Measurements from ENCODE around the gene SEC14L3.

Gene SEC14L3

DNA sequence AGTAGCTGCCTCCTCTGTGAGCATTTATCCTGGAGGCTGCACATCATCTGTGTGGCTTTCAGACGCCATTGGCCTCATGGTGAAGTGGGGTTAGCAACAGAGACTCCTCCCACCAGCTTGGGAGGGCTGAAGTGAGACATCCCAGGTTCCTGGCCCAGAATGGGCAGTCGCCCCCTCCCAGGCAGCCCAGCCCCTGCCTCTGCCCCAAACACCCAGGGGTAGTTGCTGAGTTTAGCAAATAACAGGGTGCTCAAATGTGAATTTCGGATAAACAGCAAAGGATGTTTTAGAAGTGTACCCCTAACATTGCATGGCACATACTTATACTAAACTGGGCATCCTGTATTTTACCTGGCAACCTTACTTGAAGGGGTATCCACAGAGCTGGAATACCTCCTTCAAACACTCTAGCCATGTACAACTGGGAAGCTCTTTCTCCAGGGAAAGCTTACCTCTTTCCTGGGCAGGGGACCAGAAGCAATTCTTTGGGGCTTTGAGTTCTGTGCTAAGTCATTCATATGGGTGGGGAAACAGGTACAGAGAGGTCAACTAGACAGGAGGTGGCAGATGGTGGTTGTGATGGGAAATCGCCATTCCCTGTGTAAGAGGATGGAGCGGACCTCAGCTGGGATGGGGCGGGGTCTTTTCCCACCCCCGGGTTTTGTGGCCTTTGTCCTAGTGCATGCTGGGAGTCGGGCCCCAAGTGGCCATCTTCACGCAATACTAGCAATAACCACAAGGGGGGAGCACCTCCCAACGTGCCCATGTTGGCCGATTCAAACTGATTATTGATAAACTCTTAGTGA, 27.0 kb downstream of the SEC14L3 start:
- DNase-seq (ENCODE audit: low read depth in 1 of 2, low spot score in 1 of 2) = peak; percentile 16 to 36
- Histone ChIP-seq H3K4me3 (replicated peaks; ENCODE audit: insufficient read depth, low read length) (no peak overlapping the region), H3K27ac (replicated peaks) (no peak overlapping the region), H3K27me3 (ENCODE audit: insufficient read depth, poor library complexity, severe bottlenecking) (peaks cover 28% of the 10 kb centered on the region)
- TF ChIP-seq, protein P1, sequence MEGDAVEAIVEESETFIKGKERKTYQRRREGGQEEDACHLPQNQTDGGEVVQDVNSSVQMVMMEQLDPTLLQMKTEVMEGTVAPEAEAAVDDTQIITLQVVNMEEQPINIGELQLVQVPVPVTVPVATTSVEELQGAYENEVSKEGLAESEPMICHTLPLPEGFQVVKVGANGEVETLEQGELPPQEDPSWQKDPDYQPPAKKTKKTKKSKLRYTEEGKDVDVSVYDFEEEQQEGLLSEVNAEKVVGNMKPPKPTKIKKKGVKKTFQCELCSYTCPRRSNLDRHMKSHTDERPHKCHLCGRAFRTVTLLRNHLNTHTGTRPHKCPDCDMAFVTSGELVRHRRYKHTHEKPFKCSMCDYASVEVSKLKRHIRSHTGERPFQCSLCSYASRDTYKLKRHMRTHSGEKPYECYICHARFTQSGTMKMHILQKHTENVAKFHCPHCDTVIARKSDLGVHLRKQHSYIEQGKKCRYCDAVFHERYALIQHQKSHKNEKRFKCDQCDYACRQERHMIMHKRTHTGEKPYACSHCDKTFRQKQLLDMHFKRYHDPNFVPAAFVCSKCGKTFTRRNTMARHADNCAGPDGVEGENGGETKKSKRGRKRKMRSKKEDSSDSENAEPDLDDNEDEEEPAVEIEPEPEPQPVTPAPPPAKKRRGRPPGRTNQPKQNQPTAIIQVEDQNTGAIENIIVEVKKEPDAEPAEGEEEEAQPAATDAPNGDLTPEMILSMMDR (IDR thresholded peaks at IDR 0.05; ENCODE audit: insufficient read depth, low read length) = peak; percentile 63
- no peak for TF ChIP-seq SPI1 (IDR thresholded peaks at IDR 0.05; ENCODE audit: borderline replicate concordance, low read depth)

DNA sequence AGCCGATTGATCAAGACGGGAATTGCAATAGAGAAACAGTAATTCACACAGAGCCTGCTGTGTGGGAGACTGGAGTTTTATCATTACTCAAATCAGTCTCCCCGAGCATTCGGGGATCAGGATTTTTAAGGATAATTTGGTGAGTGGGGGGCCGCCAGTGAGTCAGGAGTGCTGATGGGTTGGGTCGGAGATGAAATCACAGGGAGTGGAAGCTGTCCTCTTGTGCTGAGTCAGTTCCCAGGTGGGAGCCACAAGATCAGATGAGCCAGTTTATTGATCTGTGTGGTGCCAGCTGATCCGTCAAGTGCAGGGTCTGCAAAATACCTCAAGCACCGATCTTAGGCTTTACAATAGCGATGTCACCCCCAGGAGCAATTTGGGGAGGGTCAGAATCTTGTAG, 30.7 kb downstream of the SEC14L3 start:
- peaks cover 25% of the 10 kb centered on the region for H3K27me3 ChIP-seq (ENCODE audit: insufficient read depth, poor library complexity, severe bottlenecking)
- no peak overlapping the region for H3K4me3 ChIP-seq (replicated peaks; ENCODE audit: insufficient read depth, low read length)
- no peak overlapping the region for H3K27ac ChIP-seq (replicated peaks)
- TF ChIP-seq SPI1 (IDR thresholded peaks at IDR 0.05; ENCODE audit: borderline replicate concordance, low read depth) = no peak
- no peak for TF ChIP-seq REST (IDR thresholded peaks at IDR 0.05; ENCODE audit: insufficient replicate concordance, low read depth)
- no peak for TF ChIP-seq POLR2AphosphoS5 (IDR thresholded peaks at IDR 0.05; ENCODE audit: low read depth)
- TF ChIP-seq, protein P1 (IDR thresholded peaks at IDR 0.05; ENCODE audit: insufficient read depth, low read length) = no peak
- no peak for TF ChIP-seq GABPA (IDR thresholded peaks at IDR 0.05; ENCODE audit: low read depth)
- no peak for DNase-seq (ENCODE audit: low read depth in 1 of 2, low spot score in 1 of 2)

GRCh38 chr22:30439836-30440235, 32.0 kb downstream of the SEC14L3 start:
- no peak for DNase-seq (ENCODE audit: low read depth in 1 of 2, low spot score in 1 of 2)
- peaks cover 15% of the 10 kb centered on the region for H3K27me3 ChIP-seq (ENCODE audit: insufficient read depth, poor library complexity, severe bottlenecking)
- no peak overlapping the region for H3K4me3 ChIP-seq (replicated peaks; ENCODE audit: insufficient read depth, low read length)
- TF ChIP-seq SPI1 (IDR thresholded peaks at IDR 0.05; ENCODE audit: borderline replicate concordance, low read depth) (no peak), REST (IDR thresholded peaks at IDR 0.05; ENCODE audit: insufficient replicate concordance, low read depth) (no peak), POLR2AphosphoS5 (IDR thresholded peaks at IDR 0.05; ENCODE audit: low read depth) (no peak), GABPA (IDR thresholded peaks at IDR 0.05; ENCODE audit: low read depth) (no peak)
- TF ChIP-seq, protein P1 (IDR thresholded peaks at IDR 0.05; ENCODE audit: insufficient read depth, low read length) = no peak
- H3K27ac ChIP-seq (replicated peaks) = no peak overlapping the region

Measured in HL-60 (cell line).